Putamen (tissue), 1 donor: ENCODE results near the gene HMGN3.

Experiments
- DNase-seq: peaks from one replicate; pipeline ENCODE4 v3.0.0-alpha.2; 2016; ENCODE audit warnings: low spot score

The HMGN3 gene

DNA sequence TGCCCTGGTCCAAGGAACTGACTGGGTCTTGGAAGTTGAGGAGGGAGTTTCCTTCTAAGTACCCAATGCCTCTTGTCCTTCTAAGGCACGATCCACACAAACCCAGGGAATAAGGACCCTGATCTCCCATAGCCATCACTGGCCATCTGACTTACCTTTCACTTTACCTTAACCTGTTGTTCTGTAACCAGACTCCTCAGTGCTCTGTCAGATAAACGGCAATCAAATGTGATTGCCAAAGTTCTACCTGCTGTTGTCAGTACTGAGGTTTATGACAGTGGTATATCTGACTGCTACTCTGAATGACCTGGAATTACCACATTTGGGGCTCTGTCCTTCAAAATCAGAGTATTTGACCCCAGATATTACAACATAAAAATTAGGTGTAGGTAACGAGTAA, 49.8 kb downstream of the HMGN3 start:
- no peak for DNase-seq

DNA sequence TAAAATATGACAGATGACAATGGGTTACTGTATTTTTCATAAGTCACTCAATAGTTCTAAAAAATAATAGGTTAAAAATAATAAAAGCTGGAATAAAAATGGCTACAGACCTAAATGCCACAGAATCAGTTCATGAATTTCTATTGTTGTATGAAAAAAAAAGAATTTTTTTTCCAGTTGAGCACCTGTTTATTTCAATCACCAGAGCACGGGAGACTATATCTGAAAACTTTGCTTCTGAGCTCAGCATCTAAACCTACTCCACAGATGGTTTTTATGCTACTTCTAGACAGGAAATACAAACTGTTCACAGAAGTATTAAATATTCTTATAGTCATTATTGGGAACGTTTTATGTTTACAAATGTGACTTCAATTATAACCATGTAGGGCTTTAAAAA, 50.4 kb downstream of the HMGN3 start:
- DNase-seq = no peak

DNA sequence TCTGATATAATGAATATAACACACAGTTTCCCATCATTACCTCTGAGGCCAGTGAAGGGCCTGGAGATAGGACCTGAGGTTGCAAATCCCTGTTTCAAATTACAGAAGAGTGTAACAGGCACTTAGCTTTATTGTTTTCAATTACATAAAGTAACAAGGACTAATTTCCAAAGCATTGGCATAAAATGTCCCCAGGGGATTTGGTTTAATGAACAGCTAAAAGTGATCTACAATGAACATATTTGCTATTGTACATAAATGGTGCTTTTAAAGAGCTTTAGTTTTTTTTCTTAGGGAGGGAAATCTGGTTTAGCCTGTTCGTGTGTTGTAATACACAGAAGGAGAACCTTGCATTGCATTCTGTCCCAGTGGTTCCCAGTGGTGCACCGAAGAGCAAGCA, 54.4 kb downstream of the HMGN3 start:
- no peak for DNase-seq

DNA sequence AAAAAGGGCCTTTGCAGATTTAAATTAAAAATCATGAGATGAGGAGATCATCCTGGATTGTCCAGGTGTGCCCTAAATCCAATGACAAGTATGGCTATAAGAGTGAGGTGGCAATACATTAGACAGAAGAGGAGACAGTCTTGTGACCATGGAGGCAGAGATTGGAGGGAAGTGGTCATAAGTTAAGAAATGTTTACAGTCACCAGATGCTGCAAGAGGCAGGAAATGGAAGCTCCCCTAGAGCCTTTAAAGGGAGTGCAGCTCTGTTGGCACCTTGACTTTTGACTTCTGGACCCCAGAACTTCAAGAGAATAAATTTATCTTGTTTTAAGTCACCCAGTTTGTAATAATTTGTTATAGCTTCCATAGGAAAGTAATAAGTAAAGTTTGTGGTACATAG, 61.1 kb downstream of the HMGN3 start:
- DNase-seq = no peak

DNA sequence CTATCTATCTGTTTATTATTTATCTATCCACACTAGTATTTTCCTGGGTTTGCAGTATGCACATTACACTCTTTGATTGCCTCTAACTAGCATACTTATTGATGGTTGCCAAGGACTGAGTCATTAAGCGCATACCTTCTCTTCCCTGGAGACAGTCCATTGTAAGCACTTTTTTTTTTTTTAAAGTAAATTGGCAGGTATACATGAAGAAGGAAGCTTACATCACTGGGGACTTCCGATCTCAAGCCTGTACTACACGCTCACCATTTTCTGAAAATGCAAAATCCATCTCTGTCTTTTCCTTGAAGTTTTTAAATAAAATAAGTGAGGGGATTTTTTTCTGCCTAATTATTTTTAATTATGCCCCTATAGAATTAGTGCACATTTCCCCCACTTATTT, 63.5 kb downstream of the HMGN3 start:
- DNase-seq = no peak

DNA sequence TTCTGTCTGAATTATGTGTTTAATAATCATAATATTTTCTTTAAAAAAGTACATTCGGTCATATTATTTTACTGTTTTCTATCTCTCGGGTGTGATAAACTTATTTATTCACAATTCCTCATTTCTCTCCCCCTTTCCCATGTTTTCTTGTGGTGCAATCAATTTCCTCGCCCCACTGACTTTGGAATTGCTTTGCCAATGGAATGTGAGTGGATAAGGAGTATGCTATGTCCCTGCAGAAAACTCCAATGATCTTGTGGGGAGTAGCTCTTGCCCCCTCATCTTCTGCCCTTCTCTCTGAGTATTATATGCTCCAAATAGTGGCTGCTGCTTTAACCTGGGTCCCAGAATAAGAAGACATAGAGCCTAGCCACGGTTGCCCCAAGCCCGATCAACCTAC, 64.1 kb downstream of the HMGN3 start:
- DNase-seq = no peak

DNA sequence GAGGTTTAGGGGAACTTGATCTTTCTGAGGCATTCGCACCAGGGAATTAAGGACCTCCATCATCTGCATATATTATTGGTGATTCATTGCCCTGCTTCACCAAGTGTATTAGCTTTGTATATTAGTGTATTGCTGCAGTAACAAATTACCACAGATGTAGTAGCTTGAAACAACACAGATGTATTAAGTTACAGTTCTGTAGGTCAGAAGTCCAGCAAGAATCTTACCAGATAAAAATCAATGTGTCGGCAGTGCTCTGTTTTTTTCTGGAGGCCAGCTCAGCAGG, 65.8 kb downstream of the HMGN3 start:
- no peak for DNase-seq

DNA sequence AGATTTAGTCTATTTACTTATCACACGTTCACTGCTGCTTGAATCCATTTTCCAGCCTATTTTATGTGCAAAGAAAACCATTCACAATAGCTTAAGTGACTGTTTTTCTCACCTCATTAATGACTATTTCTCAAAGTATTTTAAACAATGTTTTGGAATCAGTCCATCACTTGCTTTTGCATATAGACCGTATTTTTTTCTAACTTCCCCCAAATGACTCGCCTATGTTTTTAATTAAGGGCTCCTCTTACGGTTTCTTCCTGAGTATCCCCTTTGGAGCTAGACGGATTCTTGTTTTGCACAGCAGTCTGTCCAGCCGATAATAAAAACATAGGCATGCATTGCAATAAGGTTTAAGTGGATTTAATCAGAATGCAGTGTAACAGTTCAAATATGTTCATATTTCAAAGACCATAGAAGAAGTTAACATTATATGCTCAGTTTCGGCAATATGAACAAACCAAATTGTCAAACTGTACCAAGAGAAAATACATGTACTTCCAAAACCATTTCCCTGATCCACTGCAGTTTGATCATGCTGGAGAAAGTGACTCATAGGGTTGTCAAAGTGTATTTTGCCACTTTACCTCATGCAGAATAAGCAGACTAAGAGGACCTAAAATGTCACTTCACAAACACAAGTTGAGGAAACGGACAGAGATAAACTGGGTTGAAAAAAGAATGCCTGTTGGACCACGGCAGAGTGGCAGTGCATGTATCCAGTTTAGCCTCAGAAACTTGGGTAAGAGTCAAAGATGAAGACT, 66.4 kb downstream of the HMGN3 start:
- DNase-seq = no peak

DNA sequence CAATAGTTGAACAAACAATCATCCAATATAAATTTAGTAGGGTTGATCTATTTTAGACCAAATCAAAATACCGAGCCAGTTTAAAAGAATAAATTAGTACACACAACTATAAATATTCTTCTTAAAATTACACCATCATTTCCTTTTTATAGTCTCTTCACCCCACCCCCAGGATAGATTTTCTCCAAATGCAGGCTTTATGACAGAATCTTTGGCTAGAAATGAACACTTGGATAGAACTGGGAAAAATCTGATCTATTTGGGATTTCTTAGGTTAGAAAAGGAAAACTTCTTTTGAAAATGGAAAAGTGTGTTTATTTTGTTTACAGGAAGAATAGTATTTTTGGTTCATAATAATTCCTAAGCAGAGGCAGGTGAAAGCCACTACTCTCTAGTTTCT, 74.6 kb downstream of the HMGN3 start:
- no peak for DNase-seq

DNA sequence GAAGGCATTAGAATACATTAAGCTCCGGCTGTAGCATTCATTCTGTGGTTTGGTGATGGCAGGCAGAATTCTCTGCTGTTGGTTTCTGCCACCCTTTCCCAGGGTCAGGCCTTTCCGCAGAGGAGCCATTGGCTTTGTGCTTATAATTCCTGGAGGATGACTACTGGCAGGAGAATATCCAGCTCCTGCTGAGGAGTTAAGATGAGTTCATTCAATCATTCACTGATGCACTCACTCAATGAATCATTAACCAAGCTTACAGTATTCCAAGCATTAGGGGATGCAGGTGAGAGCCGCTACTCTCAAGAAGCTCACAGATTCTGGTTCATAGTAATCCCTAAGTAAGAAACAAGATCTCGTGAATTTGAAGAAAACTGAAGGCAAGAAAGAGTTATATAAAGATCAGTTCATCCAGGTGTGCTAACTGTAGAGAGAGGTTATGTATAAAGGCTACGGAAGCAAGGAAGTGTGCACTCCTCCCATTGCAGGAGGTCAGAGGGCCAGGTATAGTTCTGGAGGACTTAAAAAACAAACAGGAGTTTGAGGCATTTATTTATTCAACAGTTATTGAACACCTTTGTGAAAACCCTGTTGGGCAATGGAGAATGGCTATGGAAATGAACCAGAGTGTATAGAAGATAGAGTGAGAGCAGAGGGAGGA, 75.5 kb downstream of the HMGN3 start:
- DNase-seq = no peak

DNA sequence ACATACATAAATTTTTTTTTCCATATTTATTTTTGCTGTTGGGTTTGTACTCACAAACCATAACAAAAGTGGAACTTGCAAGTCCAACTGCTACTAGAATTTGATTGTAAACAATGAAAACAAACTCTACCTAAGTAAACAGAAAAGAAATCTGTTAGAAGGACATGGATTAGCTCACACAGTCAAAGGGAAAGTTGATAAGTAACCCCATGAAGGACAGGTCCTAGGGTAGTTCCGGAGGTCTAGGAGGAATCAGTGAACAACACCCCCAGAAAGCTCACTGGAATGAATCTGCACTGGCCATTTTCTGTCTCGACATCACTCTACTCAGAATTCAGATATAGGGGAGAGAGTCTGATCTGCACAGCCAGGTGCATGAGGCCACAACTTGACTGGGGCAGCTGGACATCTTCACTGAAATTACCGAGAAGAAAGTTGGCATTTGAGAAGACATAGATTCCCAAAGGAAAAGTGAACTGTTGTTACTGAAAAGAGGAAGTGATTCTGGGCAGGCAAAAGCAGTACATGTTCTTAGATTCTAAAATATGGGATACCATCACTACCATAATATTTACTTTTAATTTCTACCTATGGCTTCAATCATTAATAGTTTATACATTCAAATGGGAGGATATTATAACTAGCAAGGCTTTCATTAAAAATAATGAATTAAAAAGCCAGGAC, 76.4 kb downstream of the HMGN3 start:
- DNase-seq = no peak

DNA sequence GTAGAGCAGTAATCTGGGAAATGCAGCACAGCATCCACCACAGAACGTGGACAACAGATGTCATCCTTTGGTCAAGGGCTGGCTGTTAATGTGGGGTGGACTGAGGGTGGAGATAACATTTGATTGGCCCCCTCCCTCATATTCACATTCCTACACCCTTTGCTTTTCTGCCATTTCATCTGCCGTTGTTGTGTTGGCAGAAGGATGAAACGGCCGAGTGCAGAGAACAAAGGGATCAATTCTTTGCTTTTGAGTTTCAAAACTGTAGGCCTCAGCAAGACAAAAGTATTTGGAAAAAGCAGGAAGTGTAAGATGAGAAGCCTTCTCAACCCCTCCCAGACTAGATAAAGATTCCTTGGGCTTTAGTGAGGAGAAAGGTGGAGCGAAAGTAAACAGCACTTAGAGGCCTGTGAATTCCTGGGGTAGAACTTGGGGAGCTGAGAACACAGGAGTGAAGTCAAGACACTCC, 82.2 kb downstream of the HMGN3 start:
- DNase-seq = peak; percentile 0
